Peyer's patch (tissue), 4 donors: ENCODE measurements around the gene ITGA2B.

ENCODE experiments used
- POLR2A ChIP-seq, 2 donors: fragments of 450-650 bp; IDR thresholded peaks; one replicate each; pipeline ENCODE4 v1.5.1; 2017; ENCODE audit warnings: antibody characterized with exemption in 2 of 2, mild to moderate bottlenecking in 2 of 2, moderate library complexity in 2 of 2
- TF ChIP-seq, protein P1 (sequence below), 6 experiments: fragments of 450-650 bp in 4 of 6; fragments of 200-600 bp in 2 of 6; sonication (generic) in 1 of 6; IDR thresholded peaks; one replicate each; pipeline ENCODE4 v1.5.1; 2017 to 2019; ENCODE audit warnings: antibody characterized with exemption in 6 of 6, mild to moderate bottlenecking in 3 of 6, moderate library complexity in 1 of 6

DNA sequence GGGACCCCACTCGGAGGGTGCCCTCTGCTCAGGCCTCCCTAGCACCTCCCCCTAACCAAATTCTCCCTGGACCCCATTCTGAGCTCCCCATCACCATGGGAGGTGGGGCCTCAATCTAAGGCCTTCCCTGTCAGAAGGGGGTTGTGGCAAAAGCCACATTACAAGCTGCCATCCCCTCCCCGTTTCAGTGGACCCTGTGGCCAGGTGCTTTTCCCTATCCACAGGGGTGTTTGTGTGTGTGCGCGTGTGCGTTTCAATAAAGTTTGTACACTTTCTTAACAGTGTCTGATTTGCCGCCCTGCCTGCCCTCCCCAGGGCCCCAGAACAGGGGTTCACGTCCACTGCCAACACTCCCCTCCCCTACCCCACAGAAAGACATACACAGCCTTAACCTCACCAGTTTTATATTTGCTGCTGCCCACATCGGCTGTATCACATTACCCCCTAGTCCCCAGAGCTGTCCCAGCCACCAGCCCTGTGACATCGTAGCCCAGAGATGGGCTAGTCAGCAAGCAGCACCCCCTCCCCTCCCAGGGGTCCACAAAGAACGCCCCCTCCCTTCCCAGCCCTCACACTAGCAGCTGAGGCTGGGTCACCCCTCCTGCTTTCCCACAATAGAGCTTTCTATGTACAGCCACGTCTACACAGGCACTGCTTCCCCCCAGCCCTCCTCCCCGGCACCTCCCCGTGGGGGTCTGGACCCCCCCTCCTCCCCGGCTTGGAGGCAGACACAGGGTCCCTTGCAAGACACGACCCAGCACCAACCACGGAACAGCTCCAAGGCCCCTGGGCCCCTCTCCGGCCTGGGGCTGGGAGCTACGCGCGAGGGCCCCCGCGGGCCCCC lies 36.4 kb downstream of the ITGA2B start:
- TF ChIP-seq, protein P1, sequence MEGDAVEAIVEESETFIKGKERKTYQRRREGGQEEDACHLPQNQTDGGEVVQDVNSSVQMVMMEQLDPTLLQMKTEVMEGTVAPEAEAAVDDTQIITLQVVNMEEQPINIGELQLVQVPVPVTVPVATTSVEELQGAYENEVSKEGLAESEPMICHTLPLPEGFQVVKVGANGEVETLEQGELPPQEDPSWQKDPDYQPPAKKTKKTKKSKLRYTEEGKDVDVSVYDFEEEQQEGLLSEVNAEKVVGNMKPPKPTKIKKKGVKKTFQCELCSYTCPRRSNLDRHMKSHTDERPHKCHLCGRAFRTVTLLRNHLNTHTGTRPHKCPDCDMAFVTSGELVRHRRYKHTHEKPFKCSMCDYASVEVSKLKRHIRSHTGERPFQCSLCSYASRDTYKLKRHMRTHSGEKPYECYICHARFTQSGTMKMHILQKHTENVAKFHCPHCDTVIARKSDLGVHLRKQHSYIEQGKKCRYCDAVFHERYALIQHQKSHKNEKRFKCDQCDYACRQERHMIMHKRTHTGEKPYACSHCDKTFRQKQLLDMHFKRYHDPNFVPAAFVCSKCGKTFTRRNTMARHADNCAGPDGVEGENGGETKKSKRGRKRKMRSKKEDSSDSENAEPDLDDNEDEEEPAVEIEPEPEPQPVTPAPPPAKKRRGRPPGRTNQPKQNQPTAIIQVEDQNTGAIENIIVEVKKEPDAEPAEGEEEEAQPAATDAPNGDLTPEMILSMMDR (IDR thresholded peaks at IDR 0.05), result no peak
- TF ChIP-seq POLR2A (IDR thresholded peaks at IDR 0.05), result no peak
